Vagina (tissue), 2 donors: ENCODE results near the gene DBR1.

Source experiments
- POLR2A ChIP-seq, 2 donors: fragments of 450-650 bp; IDR thresholded peaks; one replicate each; pipeline ENCODE4 v1.6.1; 2017; ENCODE audit warnings: antibody characterized with exemption in 2 of 2, mild to moderate bottlenecking in 2 of 2, moderate library complexity in 2 of 2
- POLR2AphosphoS5 ChIP-seq, 2 donors: sonication (generic); formaldehyde crosslinking; IDR thresholded peaks; one replicate each; pipeline ENCODE4 v1.9.0; 2017; ENCODE audit warnings: antibody characterized with exemption in 2 of 2, mild to moderate bottlenecking in 2 of 2, low read depth in 1 of 2; ENCODE audit not compliant: insufficient read depth in 1 of 2
- TF ChIP-seq, protein P1 (sequence below), 3 experiments: fragments of 450-650 bp in 2 of 3; fragments of 200-600 bp in 1 of 3; sonication (generic) in 1 of 3; IDR thresholded peaks; one replicate each; pipeline ENCODE4 v1.5.1; 2017 to 2019; ENCODE audit warnings: antibody characterized with exemption in 3 of 3, mild to moderate bottlenecking in 2 of 3, moderate library complexity in 2 of 3

DNA sequence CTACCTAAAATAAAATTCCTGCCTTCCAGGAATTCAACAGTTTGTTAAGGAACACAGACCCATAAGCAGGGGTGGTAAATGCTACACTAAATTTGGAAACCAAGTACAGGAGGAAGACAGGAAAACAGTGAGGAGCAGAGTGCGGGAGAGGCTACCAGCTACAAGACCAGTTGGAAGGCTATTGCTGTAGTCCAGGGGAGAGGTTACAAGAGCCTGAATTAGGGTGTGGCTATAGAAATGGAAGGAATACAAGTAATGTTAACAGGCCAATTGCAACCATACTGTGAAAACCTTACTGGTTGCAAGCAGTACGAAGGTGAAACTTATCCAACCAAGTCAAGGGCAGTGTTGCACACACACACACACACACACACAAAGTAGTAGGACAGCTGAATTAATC is 11.5 kb upstream of the DBR1 start:
- TF ChIP-seq, protein P1, sequence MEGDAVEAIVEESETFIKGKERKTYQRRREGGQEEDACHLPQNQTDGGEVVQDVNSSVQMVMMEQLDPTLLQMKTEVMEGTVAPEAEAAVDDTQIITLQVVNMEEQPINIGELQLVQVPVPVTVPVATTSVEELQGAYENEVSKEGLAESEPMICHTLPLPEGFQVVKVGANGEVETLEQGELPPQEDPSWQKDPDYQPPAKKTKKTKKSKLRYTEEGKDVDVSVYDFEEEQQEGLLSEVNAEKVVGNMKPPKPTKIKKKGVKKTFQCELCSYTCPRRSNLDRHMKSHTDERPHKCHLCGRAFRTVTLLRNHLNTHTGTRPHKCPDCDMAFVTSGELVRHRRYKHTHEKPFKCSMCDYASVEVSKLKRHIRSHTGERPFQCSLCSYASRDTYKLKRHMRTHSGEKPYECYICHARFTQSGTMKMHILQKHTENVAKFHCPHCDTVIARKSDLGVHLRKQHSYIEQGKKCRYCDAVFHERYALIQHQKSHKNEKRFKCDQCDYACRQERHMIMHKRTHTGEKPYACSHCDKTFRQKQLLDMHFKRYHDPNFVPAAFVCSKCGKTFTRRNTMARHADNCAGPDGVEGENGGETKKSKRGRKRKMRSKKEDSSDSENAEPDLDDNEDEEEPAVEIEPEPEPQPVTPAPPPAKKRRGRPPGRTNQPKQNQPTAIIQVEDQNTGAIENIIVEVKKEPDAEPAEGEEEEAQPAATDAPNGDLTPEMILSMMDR (IDR thresholded peaks at IDR 0.05), result no peak
- TF ChIP-seq POLR2AphosphoS5 (IDR thresholded peaks at IDR 0.05; ENCODE audit: insufficient read depth in 1 of 2, low read depth in 1 of 2) (no peak), POLR2A (IDR thresholded peaks at IDR 0.05) (no peak)
